Measurements from ENCODE around the gene ADRA2A.
A peak's percentile ranks its signal among the peaks of the same experiment; 100 is the strongest.

ADRA2A gene

GRCh38 chr10:111110771-111111170 lies 33.9 kb downstream of the ADRA2A start:
- DNase-seq (ENCODE audit: low spot score) = no peak

- no peak for DNase-seq (ENCODE audit: low spot score)
These were observed 35.5 kb downstream of the ADRA2A start for GRCh38 chr10:111112333-111112732.

- no peak for DNase-seq (ENCODE audit: low spot score)
These were observed 36.6 kb downstream of the ADRA2A start for GRCh38 chr10:111113238-111113960.

- no peak for DNase-seq (ENCODE audit: low spot score)
These were observed 37.3 kb downstream of the ADRA2A start for GRCh38 chr10:111113961-111114757.

GRCh38 chr10:111114758-111115500 lies 38.1 kb downstream of the ADRA2A start:
- DNase-seq (ENCODE audit: low spot score) = no peak

GRCh38 chr10:111116211-111116610 lies 39.4 kb downstream of the ADRA2A start:
- no peak for DNase-seq (ENCODE audit: low spot score)

- no peak for DNase-seq (ENCODE audit: low spot score)
These were observed 40.1 kb downstream of the ADRA2A start for GRCh38 chr10:111116762-111117445.

- no peak for DNase-seq (ENCODE audit: low spot score)
These were observed 40.9 kb downstream of the ADRA2A start for GRCh38 chr10:111117528-111118277.

- no peak for DNase-seq (ENCODE audit: low spot score)
These were observed 41.9 kb downstream of the ADRA2A start for GRCh38 chr10:111118758-111119157.

- DNase-seq (ENCODE audit: low spot score) = no peak
These were observed 42.8 kb downstream of the ADRA2A start for GRCh38 chr10:111119637-111120036.

GRCh38 chr10:111122127-111122526 lies 45.3 kb downstream of the ADRA2A start:
- no peak for DNase-seq (ENCODE audit: low spot score)

GRCh38 chr10:111123883-111124282 lies 47.1 kb downstream of the ADRA2A start:
- DNase-seq (ENCODE audit: low spot score) = no peak

- DNase-seq (ENCODE audit: low spot score) = no peak
These were observed 48.3 kb downstream of the ADRA2A start for GRCh38 chr10:111125102-111125501.

GRCh38 chr10:111126077-111126476 lies 49.2 kb downstream of the ADRA2A start:
- no peak for DNase-seq (ENCODE audit: low spot score)

- no peak for DNase-seq (ENCODE audit: low spot score)
These were observed 50.4 kb downstream of the ADRA2A start for GRCh38 chr10:111127081-111127848.

- peak; percentile 51 for DNase-seq (ENCODE audit: low spot score)
These were observed 51.7 kb downstream of the ADRA2A start for GRCh38 chr10:111128331-111129180.

GRCh38 chr10:111129363-111129762 lies 52.5 kb downstream of the ADRA2A start:
- no peak for DNase-seq (ENCODE audit: low spot score)

GRCh38 chr10:111130471-111130870 lies 53.6 kb downstream of the ADRA2A start:
- no peak for DNase-seq (ENCODE audit: low spot score)

Measured in AG08396 (cell line).